Caco-2 (cell line): Measurements from ENCODE around the gene RHOH. TPM values are rescaled to one million over a fixed set of nuclear protein-coding genes. Genes with fewer than 3 reads are reported as not detected.

Experiments used
- BruUV-seq: library from RNA; stranded (reverse); fragments of 400-500 nt; replicated peaks from 2 replicates; lab custom pipeline; 2021; lab: Mats Ljungman, UMichigan
- CTCF ChIA-PET: fragments of 300-600 bp; sonication (Branson Sonifier 250); formaldehyde crosslinking; loops from one replicate; lab custom pipeline; 2022; ENCODE audit warnings: antibody characterized with exemption; lab: Charles Lee
- POLR2A ChIA-PET: fragments of 300-600 bp; sonication (Branson Sonifier 250); formaldehyde crosslinking; loops from one replicate; lab custom pipeline; 2022; ENCODE audit warnings: antibody characterized with exemption; lab: Charles Lee
- DNase-seq, 2 experiments: peaks; one replicate each; pipeline versions ENCODE4 v3.0.0 to v3.0.0-alpha.2; 2020 to 2022
- H3K27me3 ChIP-seq: replicated peaks from 2 replicates; pipeline ENCODE4 v1.6.0; 2011; ENCODE audit warnings: low read length; ENCODE audit not compliant: control insufficient read depth, insufficient read depth
- H3K36me3 ChIP-seq: 2 replicates; pipeline ENCODE4 v1.5.1; 2011; ENCODE audit warnings: low read length; ENCODE audit not compliant: control insufficient read depth, insufficient read depth
- H3K4me1 ChIP-seq: fragments of 250-450 bp; sonication (Bioruptor Pico); 2 replicates; pipeline ENCODE4 v1.5.1; 2020; ENCODE audit warnings: mild to moderate bottlenecking
- H3K4me3 ChIP-seq: 2 replicates; pipeline ENCODE4 v1.5.1; 2011; ENCODE audit warnings: low read depth, mild to moderate bottlenecking, control low read depth, low read length
- H3K9me3 ChIP-seq: fragments of 250-450 bp; sonication (Bioruptor Pico); 2 replicates; pipeline ENCODE4 v1.5.1; 2020; ENCODE audit warnings: mild to moderate bottlenecking, moderate library complexity
- H3K27ac Mint-ChIP-seq: one replicate; pipeline ENCODE4 v1.8.0; 2022; ENCODE audit warnings: mixed read lengths; ENCODE audit not compliant: unreplicated experiment
- H3K27me3 Mint-ChIP-seq: one replicate; pipeline ENCODE4 v1.8.0; 2022; ENCODE audit warnings: mixed read lengths; ENCODE audit not compliant: insufficient read depth, unreplicated experiment
- H3K36me3 Mint-ChIP-seq: one replicate; pipeline ENCODE4 v1.8.0; 2022; ENCODE audit warnings: mild to moderate bottlenecking, mixed read lengths; ENCODE audit not compliant: insufficient read depth, unreplicated experiment
- H3K4me1 Mint-ChIP-seq: one replicate; pipeline ENCODE4 v1.8.0; 2022; ENCODE audit warnings: low read depth, mixed read lengths; ENCODE audit not compliant: unreplicated experiment
- H3K4me3 Mint-ChIP-seq: one replicate; pipeline ENCODE4 v1.8.0; 2022; ENCODE audit warnings: mild to moderate bottlenecking, moderate library complexity, mixed read lengths; ENCODE audit not compliant: unreplicated experiment
- H3K9me3 Mint-ChIP-seq: one replicate; pipeline ENCODE4 v1.8.0; 2022; ENCODE audit warnings: mixed read lengths; ENCODE audit not compliant: unreplicated experiment
- CTCF ChIP-seq, 2 experiments: fragments of 200-600 bp in 1 of 2; IDR thresholded peaks; 1 replicate in 1 of 2; 2 replicates in 1 of 2; pipeline versions ENCODE4 v1.5.1 to v1.8.0; 2011 to 2022; ENCODE audit warnings: antibody characterized with exemption in 1 of 2, control low read depth in 1 of 2, inconsistent platforms in 1 of 2, low read depth in 1 of 2, low read length in 1 of 2, mild to moderate bottlenecking in 1 of 2, moderate library complexity in 1 of 2; ENCODE audit not compliant: insufficient read depth in 1 of 2, severe bottlenecking in 1 of 2, unreplicated experiment in 1 of 2
- intact Hi-C: fragments of 100-400 bp; cut with micrococcal nuclease; formaldehyde crosslinking; loops from one replicate; pipeline ENCODE4 v1.10.0; 2022; ENCODE audit not compliant: unreplicated experiment
- total RNA-seq: library from RNA; stranded (reverse); gene quantifications from 2 replicates; pipeline ENCODE4 v1.2.3, GENCODE V29; 2022

Gene RHOH
- total RNA-seq, 1 experiment from 2014 or later: not detected

- Histone ChIP-seq H3K9me3 (no peaks in the 10 kb centered on the region), H3K4me1 (peaks cover 10% of the 10 kb centered on the region), H3K36me3 (no peaks in the 10 kb centered on the region), H3K27me3 (no peaks in the 10 kb centered on the region), H3K4me3 (no peak overlapping the region)
- no peak overlapping the region for H3K27ac Mint-ChIP-seq
- no peak for TF ChIP-seq CTCF (IDR thresholded peaks at IDR 0.05; ENCODE audit: insufficient read depth in 1 of 2, low read depth in 1 of 2, low read length in 1 of 2, severe bottlenecking in 1 of 2, unreplicated experiment in 1 of 2)
- H3K4me1 Mint-ChIP-seq: peaks cover 13% of the 10 kb centered on the region
- no peaks in the 10 kb centered on the region for H3K36me3 Mint-ChIP-seq
- H3K9me3 Mint-ChIP-seq: no peaks in the 10 kb centered on the region
- POLR2A ChIA-PET: no interaction called here
- intact Hi-C loops: no loop called here
- no peaks in the 10 kb centered on the region for H3K27me3 Mint-ChIP-seq
- BruUV-seq: no TSS peak
- H3K4me3 Mint-ChIP-seq: no peak overlapping the region
- DNase-seq: no peak
- CTCF ChIA-PET: no interaction called here
These were observed 10.2 kb upstream of the RHOH start for GRCh38 chr4:40186665-40187014.

- Histone ChIP-seq H3K9me3 (no peaks in the 10 kb centered on the region), H3K4me1 (peaks cover 16% of the 10 kb centered on the region), H3K27me3 (no peaks in the 10 kb centered on the region), H3K36me3 (no peaks in the 10 kb centered on the region), H3K4me3 (no peak overlapping the region)
- no peak overlapping the region for H3K27ac Mint-ChIP-seq
- ChIA-PET CTCF (no interaction called here), POLR2A (interaction anchor here (0.5 kb wide), 1 partner anchor 886 kb away, joined by 3 read pairs; no protein-coding TSS in a partner anchor)
- TF ChIP-seq CTCF (IDR thresholded peaks at IDR 0.05; ENCODE audit: insufficient read depth in 1 of 2, low read depth in 1 of 2, low read length in 1 of 2, severe bottlenecking in 1 of 2, unreplicated experiment in 1 of 2): no peak
- intact Hi-C loops: no loop called here
- no TSS peak for BruUV-seq
- H3K9me3 Mint-ChIP-seq: no peaks in the 10 kb centered on the region
- H3K36me3 Mint-ChIP-seq: no peaks in the 10 kb centered on the region
- H3K4me3 Mint-ChIP-seq: no peak overlapping the region
- peaks cover 16% of the 10 kb centered on the region for H3K4me1 Mint-ChIP-seq
- no peaks in the 10 kb centered on the region for H3K27me3 Mint-ChIP-seq
- no peak for DNase-seq
These were observed 9.4 kb upstream of the RHOH start for GRCh38 chr4:40187386-40187906.

- Mint-ChIP-seq H3K4me1 (peaks cover 16% of the 10 kb centered on the region), H3K27me3 (no peaks in the 10 kb centered on the region), H3K27ac (no peak overlapping the region), H3K36me3 (no peaks in the 10 kb centered on the region), H3K4me3 (no peak overlapping the region), H3K9me3 (no peaks in the 10 kb centered on the region)
- POLR2A ChIA-PET: no interaction called here
- no peak for TF ChIP-seq CTCF (IDR thresholded peaks at IDR 0.05; ENCODE audit: insufficient read depth in 1 of 2, low read depth in 1 of 2, low read length in 1 of 2, severe bottlenecking in 1 of 2, unreplicated experiment in 1 of 2)
- Histone ChIP-seq H3K9me3 (no peaks in the 10 kb centered on the region), H3K36me3 (no peaks in the 10 kb centered on the region), H3K4me3 (no peak overlapping the region), H3K27me3 (no peaks in the 10 kb centered on the region), H3K4me1 (peaks cover 19% of the 10 kb centered on the region)
- DNase-seq: no peak
- no TSS peak for BruUV-seq
- intact Hi-C loops: loop anchor here (5.0 kb wide), 1 partner anchor 117 kb away; no protein-coding TSS in a partner anchor
- CTCF ChIA-PET: no interaction called here
These were observed 6.8 kb upstream of the RHOH start for GRCh38 chr4:40190019-40190418.
